HepG2 (cell line): ENCODE data around the gene UTP25. TPM values are rescaled to one million over a fixed set of nuclear protein-coding genes. Genes with fewer than 3 reads are reported as not detected.

ENCODE experiments used
- ATAC-seq: fragments of 200-7000 bp; cut with Tn5 transposase; 3 replicates; pipeline ENCODE4 v1.9.1; 2020; ENCODE audit warnings: mild to moderate bottlenecking, moderate library complexity
- BruUV-seq: library from RNA; stranded (reverse); fragments of 400-500 nt; replicated peaks from 2 replicates; lab custom pipeline; 2021; lab: Mats Ljungman, UMichigan
- CTCF ChIA-PET: fragments of 300-600 bp; formaldehyde crosslinking; extraction: SDS; loops from one replicate; lab custom pipeline; 2021; ENCODE audit warnings: low total read pairs, inconsistent platforms, low intra/inter-chr PET ratio; lab: Yijun Ruan, JAX
- POLR2A ChIA-PET: fragments of 350-600 bp; sonication (Branson Sonifier 250); formaldehyde crosslinking; loops from one replicate; lab custom pipeline; 2020; ENCODE audit warnings: antibody characterized with exemption, inconsistent platforms; lab: Yijun Ruan, JAX
- DNase-seq: peaks from one replicate; pipeline ENCODE4 v3.0.0-alpha.2; 2015; ENCODE audit warnings: low spot score
- FAIRE-seq: peaks from 3 replicates; lab custom pipeline; 2011; peaks lifted over from hg19 to GRCh38; lab: Jason Lieb, UNC
- H2AFZ ChIP-seq: one replicate; pipeline ENCODE4 v1.6.1; 2011; ENCODE audit warnings: low read length, inconsistent platforms
- H3K27ac ChIP-seq: fragments of 300-600 bp; 3 replicates; pipeline ENCODE4 v1.8.0; 2011; ENCODE audit warnings: mixed run types, mild to moderate bottlenecking, mixed read lengths, low read length, inconsistent platforms; ENCODE audit not compliant: insufficient read depth; ENCODE audit errors: extremely low read length
- H3K27me3 ChIP-seq, 2 experiments: fragments of 200-600 bp in 1 of 2; 2 replicates in 1 of 2; 3 replicates in 1 of 2; pipeline versions ENCODE4 v1.6.0 to v1.8.0; 2011; ENCODE audit warnings: low read length in 2 of 2, mild to moderate bottlenecking in 2 of 2, moderate library complexity in 2 of 2, inconsistent platforms in 1 of 2; ENCODE audit not compliant: insufficient read depth in 2 of 2, control insufficient read depth in 1 of 2
- H3K36me3 ChIP-seq, 2 experiments: fragments of 200-600 bp in 1 of 2; replicated peaks in 1 of 2; 2 replicates in 1 of 2; 3 replicates in 1 of 2; pipeline versions ENCODE4 v1.5.1 to v1.8.0; 2011; ENCODE audit warnings: low read length in 2 of 2, inconsistent platforms in 1 of 2; ENCODE audit not compliant: insufficient read depth in 2 of 2, control insufficient read depth in 1 of 2
- H3K4me1 ChIP-seq: 2 replicates; pipeline ENCODE4 v1.5.1; 2012; ENCODE audit warnings: low read length, inconsistent platforms; ENCODE audit not compliant: insufficient read depth
- H3K4me2 ChIP-seq: 2 replicates; pipeline ENCODE4 v1.6.0; 2011; ENCODE audit warnings: low read depth, low read length, inconsistent platforms
- H3K4me3 ChIP-seq, 3 experiments: fragments of 200-600 bp in 1 of 3; sonication (generic), shearing (Covaris generic) in 1 of 3; replicated peaks in 1 of 3; 2 replicates each; pipeline ENCODE4 v1.5.1; 2011 to 2016; ENCODE audit warnings: low read length in 3 of 3, inconsistent platforms in 2 of 3, low read depth in 2 of 3, mild to moderate bottlenecking in 2 of 3, control low read depth in 1 of 3, mixed read lengths in 1 of 3; ENCODE audit not compliant: insufficient read depth in 1 of 3
- H3K79me2 ChIP-seq: one replicate; pipeline ENCODE4 v1.6.1; 2011; ENCODE audit warnings: low read length, inconsistent platforms; ENCODE audit not compliant: insufficient read depth
- H3K9ac ChIP-seq: 2 replicates; pipeline ENCODE4 v1.6.0; 2011; ENCODE audit warnings: mild to moderate bottlenecking, low read depth, low read length, inconsistent platforms; ENCODE audit not compliant: insufficient read depth
- H3K9me3 ChIP-seq: 2 replicates; pipeline ENCODE4 v1.5.1; 2012; ENCODE audit warnings: mild to moderate bottlenecking, low read length
- H4K20me1 ChIP-seq: 2 replicates; pipeline ENCODE4 v1.6.0; 2011; ENCODE audit warnings: inconsistent platforms, mild to moderate bottlenecking, low read length, moderate library complexity; ENCODE audit not compliant: insufficient read depth
- SRSF1 ChIP-seq: fragments of 200-400 bp; formaldehyde crosslinking; optimal IDR thresholded peaks from 2 replicates; pipeline ENCODE3; 2017; ENCODE audit warnings: mild to moderate bottlenecking, low read depth, low read length, moderate library complexity
- ZBTB7A ChIP-seq: sonication (generic); formaldehyde crosslinking; IDR thresholded peaks from 2 replicates; pipeline ENCODE4 v1.8.0; 2022; ENCODE audit warnings: mild to moderate bottlenecking, missing genetic modification reagents
- WGBS: methylation state at CpG from one replicate; pipeline ENCODE4 v1.1.6; 2017; ENCODE audit warnings: low lambda C conversion rate; 5-methylcytosine and 5-hydroxymethylcytosine counted together
- in situ Hi-C: cut with HindIII; loops from 2 replicates; pipeline ENCODE4 v1.10.0; 2017; ENCODE audit warnings: low pct_unique_long_range_greater_than_20kb; ENCODE audit not compliant: extremely low pct_ligation_motif_present
- intact Hi-C: fragments of 100-400 bp; cut with micrococcal nuclease; formaldehyde crosslinking; loops from one replicate; pipeline ENCODE4 v1.10.0; 2022; ENCODE audit not compliant: unreplicated experiment
- polyA plus RNA-seq, 8 experiments: library from polyadenylated mRNA; depleted of rRNA in 3 of 8; stranded (reverse) in 7 of 8; unstranded in 1 of 8; fragments of >200 nt; fragmentation: Illumina TruSeq in 4 of 8; extraction: Trizol in 4 of 8; gene quantifications; 2 replicates each; pipeline versions ENCODE4 v1.2.1 to v1.2.3, GENCODE V29; 2011 to 2016; ENCODE audit warnings: low read depth in 4 of 8, missing spikeins in 1 of 8, mixed read lengths in 1 of 8; ENCODE audit not compliant: insufficient read depth in 1 of 8
- total RNA-seq, 5 experiments: library from RNA; depleted of rRNA; stranded (reverse); fragments of >200 nt; fragmentation: Illumina TruSeq; extraction: Trizol; gene quantifications; 2 replicates each; pipeline ENCODE4 v1.2.3, GENCODE V29; 2016; ENCODE audit warnings: low read depth in 1 of 5
- TF ChIP-seq, protein P1 (sequence below): sonication (generic); formaldehyde crosslinking; IDR thresholded peaks from 2 replicates; pipeline ENCODE4 v1.4.0; 2020; ENCODE audit warnings: low read depth, missing genetic modification reagents
- TF ChIP-seq, protein P2 (sequence below): sonication (generic); formaldehyde crosslinking; IDR thresholded peaks from 2 replicates; pipeline ENCODE4 v1.4.0; 2020; ENCODE audit warnings: missing genetic modification reagents
- TF ChIP-seq, protein P3 (sequence below): sonication (generic); formaldehyde crosslinking; IDR thresholded peaks from 2 replicates; pipeline ENCODE4 v1.5.1; 2020; ENCODE audit warnings: mild to moderate bottlenecking, missing genetic modification reagents, borderline replicate concordance
- TF ChIP-seq, protein P4 (sequence below): sonication (generic); formaldehyde crosslinking; IDR thresholded peaks from 2 replicates; pipeline ENCODE4 v1.4.0; 2020; ENCODE audit warnings: mild to moderate bottlenecking, missing genetic modification reagents

UTP25 gene
- total and polyA plus RNA-seq, 2 of the 13 experiments (the other 11 are each of a cell fraction or from before 2014, with no cell fraction given) = 4.8 to 5.7 TPM

DNA sequence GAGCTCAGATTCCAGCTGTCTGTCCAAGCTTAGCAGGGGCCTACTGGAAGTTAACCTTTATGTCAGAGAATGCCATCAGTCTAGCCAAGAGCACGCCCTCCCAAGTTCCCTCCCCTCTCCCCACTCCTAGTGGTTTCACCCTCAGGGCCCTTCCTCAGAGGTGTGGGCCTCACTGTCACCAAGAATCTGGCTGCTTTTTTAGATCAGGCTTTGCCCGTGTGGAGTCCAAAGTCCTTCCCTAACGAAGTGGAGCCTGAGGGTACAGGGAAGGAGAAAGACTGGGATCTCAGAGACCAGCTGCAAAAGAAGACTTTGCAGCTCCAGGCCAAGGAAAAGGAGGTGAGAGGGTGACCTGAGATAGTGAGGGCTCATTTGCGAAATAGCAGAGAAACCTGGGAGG lies 47.5 kb upstream of the UTP25 start:
- DNase-seq (no peak), FAIRE-seq (no peak), ATAC-seq (no peak)
- 28% methylated on average over 3 of the region's 4 CpGs for WGBS
- H2AFZ ChIP-seq = no peak overlapping the region
- POLR2A ChIA-PET = no interaction called here
- no peaks in the 10 kb centered on the region for H3K36me3 ChIP-seq
- H3K4me1 ChIP-seq = peaks cover 11% of the 10 kb centered on the region
- in situ Hi-C loops (no loop called here), intact Hi-C loops (loop anchor here (2.0 kb wide), 1 partner anchor 29 kb away; no protein-coding TSS in a partner anchor)
- H3K9me3 ChIP-seq = no peaks in the 10 kb centered on the region
- no TSS peak for BruUV-seq
- H3K27me3 ChIP-seq = no peaks in the 10 kb centered on the region
- H3K4me3 ChIP-seq = no peak overlapping the region
- H3K27ac ChIP-seq = no peak overlapping the region
- CTCF ChIA-PET = no interaction called here
- TF ChIP-seq, protein P1, sequence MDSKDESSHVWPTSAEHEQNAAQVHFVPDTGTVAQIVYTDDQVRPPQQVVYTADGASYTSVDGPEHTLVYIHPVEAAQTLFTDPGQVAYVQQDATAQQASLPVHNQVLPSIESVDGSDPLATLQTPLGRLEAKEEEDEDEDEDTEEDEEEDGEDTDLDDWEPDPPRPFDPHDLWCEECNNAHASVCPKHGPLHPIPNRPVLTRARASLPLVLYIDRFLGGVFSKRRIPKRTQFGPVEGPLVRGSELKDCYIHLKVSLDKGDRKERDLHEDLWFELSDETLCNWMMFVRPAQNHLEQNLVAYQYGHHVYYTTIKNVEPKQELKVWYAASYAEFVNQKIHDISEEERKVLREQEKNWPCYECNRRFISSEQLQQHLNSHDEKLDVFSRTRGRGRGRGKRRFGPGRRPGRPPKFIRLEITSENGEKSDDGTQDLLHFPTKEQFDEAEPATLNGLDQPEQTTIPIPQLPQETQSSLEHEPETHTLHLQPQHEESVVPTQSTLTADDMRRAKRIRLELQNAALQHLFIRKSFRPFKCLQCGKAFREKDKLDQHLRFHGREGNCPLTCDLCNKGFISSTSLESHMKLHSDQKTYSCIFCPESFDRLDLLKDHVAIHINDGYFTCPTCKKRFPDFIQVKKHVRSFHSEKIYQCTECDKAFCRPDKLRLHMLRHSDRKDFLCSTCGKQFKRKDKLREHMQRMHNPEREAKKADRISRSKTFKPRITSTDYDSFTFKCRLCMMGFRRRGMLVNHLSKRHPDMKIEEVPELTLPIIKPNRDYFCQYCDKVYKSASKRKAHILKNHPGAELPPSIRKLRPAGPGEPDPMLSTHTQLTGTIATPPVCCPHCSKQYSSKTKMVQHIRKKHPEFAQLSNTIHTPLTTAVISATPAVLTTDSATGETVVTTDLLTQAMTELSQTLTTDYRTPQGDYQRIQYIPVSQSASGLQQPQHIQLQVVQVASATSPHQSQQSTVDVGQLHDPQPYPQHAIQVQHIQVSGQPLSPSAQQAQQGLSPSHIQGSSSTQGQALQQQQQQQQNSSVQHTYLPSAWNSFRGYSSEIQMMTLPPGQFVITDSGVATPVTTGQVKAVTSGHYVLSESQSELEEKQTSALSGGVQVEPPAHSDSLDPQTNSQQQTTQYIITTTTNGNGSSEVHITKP = 0 out of 2 replicates have a peak, but pooled peaks have one; percentile 30
- no peak for TF ChIP-seq ZBTB7A
- H4K20me1 ChIP-seq = no peaks in the 10 kb centered on the region
- H3K9ac ChIP-seq = no peak overlapping the region
- no peak overlapping the region for H3K4me2 ChIP-seq
- H3K79me2 ChIP-seq = no peaks in the 10 kb centered on the region

DNA sequence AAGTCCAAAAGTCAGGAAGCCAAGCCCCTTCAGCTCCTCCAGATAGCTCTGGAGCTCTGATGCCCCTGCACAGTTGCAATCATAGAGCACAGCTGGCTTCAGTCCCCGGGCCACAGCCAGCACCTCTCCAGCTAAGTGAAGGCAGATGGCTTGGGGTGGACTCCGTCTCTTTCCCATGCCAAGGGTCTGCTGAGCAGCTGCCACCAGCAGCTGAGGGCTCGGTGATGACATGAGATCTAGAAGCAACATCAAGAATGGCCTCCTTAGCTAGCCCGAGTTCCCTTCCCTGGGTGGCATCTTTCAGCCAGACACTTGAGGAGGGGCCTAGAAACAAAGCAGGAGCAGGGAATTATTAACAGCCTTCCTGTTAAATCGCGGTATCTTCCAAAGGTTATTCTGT lies 44.4 kb upstream of the UTP25 start:
- BruUV-seq = no TSS peak
- FAIRE-seq (no peak), DNase-seq (no peak), ATAC-seq (no peak)
- no peaks in the 10 kb centered on the region for H3K9me3 ChIP-seq
- H3K36me3 ChIP-seq = no peaks in the 10 kb centered on the region
- peaks cover 11% of the 10 kb centered on the region for H3K4me1 ChIP-seq
- H3K4me2 ChIP-seq = peak overlapping the region; percentile 74; the same call in 1 of the 2 replicates
- no peak overlapping the region for H3K9ac ChIP-seq
- 0 out of 6 replicates have a peak overlapping the region, but pooled peaks of 1 of the 3 experiments have one; percentile 67 for H3K4me3 ChIP-seq
- H3K27me3 ChIP-seq = peaks cover 0 to 3% of the 10 kb centered on the region in 2 experiments; a peak in 1 of 5 replicates
- CTCF ChIA-PET = no interaction called here
- no peaks in the 10 kb centered on the region for H4K20me1 ChIP-seq
- H3K27ac ChIP-seq = no peak overlapping the region
- 64% methylated on average over 5 of the region's 6 CpGs for WGBS
- intact Hi-C loops = no loop called here
- POLR2A ChIA-PET = no interaction called here
- no peak overlapping the region for H2AFZ ChIP-seq
- no peaks in the 10 kb centered on the region for H3K79me2 ChIP-seq
- in situ Hi-C loops = no loop called here
- TF ChIP-seq SRSF1 = no peak
- TF ChIP-seq, protein P2, sequence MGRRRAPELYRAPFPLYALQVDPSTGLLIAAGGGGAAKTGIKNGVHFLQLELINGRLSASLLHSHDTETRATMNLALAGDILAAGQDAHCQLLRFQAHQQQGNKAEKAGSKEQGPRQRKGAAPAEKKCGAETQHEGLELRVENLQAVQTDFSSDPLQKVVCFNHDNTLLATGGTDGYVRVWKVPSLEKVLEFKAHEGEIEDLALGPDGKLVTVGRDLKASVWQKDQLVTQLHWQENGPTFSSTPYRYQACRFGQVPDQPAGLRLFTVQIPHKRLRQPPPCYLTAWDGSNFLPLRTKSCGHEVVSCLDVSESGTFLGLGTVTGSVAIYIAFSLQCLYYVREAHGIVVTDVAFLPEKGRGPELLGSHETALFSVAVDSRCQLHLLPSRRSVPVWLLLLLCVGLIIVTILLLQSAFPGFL = no peak
- TF ChIP-seq, protein P3, sequence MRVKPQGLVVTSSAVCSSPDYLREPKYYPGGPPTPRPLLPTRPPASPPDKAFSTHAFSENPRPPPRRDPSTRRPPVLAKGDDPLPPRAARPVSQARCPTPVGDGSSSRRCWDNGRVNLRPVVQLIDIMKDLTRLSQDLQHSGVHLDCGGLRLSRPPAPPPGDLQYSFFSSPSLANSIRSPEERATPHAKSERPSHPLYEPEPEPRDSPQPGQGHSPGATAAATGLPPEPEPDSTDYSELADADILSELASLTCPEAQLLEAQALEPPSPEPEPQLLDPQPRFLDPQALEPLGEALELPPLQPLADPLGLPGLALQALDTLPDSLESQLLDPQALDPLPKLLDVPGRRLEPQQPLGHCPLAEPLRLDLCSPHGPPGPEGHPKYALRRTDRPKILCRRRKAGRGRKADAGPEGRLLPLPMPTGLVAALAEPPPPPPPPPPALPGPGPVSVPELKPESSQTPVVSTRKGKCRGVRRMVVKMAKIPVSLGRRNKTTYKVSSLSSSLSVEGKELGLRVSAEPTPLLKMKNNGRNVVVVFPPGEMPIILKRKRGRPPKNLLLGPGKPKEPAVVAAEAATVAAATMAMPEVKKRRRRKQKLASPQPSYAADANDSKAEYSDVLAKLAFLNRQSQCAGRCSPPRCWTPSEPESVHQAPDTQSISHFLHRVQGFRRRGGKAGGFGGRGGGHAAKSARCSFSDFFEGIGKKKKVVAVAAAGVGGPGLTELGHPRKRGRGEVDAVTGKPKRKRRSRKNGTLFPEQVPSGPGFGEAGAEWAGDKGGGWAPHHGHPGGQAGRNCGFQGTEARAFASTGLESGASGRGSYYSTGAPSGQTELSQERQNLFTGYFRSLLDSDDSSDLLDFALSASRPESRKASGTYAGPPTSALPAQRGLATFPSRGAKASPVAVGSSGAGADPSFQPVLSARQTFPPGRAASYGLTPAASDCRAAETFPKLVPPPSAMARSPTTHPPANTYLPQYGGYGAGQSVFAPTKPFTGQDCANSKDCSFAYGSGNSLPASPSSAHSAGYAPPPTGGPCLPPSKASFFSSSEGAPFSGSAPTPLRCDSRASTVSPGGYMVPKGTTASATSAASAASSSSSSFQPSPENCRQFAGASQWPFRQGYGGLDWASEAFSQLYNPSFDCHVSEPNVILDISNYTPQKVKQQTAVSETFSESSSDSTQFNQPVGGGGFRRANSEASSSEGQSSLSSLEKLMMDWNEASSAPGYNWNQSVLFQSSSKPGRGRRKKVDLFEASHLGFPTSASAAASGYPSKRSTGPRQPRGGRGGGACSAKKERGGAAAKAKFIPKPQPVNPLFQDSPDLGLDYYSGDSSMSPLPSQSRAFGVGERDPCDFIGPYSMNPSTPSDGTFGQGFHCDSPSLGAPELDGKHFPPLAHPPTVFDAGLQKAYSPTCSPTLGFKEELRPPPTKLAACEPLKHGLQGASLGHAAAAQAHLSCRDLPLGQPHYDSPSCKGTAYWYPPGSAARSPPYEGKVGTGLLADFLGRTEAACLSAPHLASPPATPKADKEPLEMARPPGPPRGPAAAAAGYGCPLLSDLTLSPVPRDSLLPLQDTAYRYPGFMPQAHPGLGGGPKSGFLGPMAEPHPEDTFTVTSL = no peak
- TF ChIP-seq, protein P4, sequence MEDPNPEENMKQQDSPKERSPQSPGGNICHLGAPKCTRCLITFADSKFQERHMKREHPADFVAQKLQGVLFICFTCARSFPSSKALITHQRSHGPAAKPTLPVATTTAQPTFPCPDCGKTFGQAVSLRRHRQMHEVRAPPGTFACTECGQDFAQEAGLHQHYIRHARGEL (CRISPR knock-in tag) = no peak
